NCI-H2227 (cell line): ENCODE data around the gene NCKAP5.

ENCODE experiments used
- DNase-seq: peaks from one replicate; lab custom pipeline; 2025; ENCODE audit not compliant: unreplicated experiment; lab: John Stamatoyannopoulos, UW

Gene NCKAP5

DNA sequence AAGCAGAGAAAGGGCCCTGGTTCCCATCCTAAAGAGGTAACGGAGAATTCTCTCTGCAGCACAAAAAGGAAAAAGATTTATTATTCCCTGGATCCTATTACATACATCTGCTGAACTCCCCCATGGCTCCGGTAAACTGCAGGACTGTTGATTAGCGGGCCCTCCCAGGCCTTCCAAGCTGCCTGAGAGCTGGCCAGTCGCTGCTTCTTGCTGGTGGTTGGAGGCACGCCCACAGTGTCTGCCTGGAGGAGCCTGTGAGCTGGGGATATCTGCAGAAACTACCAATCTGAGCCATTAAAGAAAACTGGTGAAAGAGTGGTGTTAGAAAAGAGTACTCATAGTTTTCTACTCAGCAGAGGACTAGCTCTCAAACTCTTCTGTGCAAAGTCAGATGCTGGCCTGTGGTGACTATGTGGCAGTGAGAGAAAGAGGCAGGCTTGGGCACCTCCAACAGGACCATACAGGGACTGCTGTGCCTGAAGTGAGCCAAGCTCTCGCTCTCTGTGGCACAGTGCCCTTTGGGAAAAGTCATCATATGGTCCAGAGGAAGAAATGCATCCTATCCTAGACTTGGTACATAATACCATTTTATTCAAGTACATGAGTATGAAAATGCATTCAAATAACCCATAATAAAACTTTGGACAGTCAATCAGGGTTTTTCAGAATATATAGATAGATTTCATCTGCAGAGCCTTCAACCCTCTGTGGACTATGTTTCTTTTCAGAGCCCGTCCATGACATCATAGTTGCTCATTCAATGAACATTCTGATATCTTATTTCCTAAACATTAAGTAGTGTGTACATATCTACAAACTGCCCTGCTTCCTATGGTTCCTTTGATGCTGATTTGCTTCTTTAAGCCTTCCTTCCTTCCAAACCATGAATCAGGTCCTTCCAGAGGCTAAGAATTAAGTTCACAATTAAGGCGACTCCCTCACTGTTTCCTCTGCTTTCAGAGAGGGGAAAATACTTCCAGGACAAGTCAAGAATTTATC lies 656.2 kb downstream of the NCKAP5 start:
- peak; percentile 79 for DNase-seq

DNA sequence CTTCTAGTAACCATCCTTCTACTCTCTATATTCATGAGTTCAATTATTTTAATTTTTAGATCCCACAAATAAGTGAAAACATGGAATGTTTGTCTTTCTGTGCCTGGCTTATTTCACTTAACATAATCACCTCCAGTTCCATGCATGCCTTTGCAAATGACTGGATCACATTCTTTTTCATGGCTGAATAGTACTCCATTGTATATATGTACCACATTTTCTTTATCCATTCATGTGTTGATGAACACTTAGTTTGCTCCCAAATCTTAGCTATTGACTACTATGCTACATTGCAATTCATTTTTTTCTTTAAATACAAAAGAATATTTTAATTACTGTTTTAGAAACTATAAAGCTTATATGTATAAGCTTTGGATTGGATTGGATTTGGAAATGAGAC lies 657.8 kb downstream of the NCKAP5 start:
- no peak for DNase-seq

- no peak for DNase-seq
Observed at GRCh38 chr2:132909427-132909826, 658.8 kb downstream of the NCKAP5 start.

DNA sequence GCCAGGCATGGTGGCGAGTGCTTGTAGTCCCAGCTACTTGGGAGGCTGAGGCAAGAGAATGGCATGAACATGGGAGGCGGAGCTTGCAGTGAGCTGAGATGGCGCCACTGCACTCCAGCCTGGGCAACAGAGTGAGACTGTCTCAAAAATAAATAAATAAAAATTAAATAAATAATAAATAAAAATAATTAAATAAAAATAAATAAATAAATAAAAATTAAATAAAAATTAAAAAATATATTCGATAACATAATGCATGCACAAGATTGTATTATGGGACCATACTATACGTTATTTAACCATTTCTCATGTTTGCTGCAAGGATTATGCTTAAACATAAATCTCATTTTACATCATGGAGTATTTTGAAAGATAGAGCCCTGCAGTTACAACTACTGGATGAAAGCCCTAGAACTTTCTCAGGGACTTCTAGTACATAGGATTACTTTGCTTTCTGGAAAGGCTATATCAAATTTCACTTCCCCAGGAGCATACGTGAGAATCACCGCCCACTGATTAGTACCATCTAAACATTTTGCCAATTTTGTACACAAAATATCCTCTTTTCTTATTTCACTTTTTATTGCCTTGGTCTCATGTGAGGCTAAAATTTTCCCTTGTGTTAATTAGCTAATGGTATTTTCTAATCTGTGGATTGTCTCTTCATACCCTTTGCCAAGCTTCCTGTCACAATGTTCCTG lies 664.0 kb downstream of the NCKAP5 start:
- no peak for DNase-seq

DNA sequence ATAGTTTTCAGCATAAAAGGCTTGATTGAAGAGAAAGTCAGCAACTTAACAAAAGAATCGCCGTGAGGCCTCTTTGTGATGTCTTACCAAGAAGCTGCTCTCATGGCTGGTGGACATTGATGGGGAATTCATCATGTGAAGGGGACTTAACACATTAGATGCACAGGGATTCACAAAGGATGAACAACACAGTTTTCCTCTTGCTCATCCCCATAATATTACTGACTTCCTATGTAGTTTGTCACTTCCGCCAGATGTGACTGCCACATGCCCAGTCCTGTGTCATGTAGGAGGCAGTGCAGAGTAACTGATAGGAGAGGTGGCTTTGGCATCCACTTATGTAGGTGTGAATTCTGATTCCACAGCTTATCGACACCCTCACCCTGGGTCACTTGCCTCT lies 665.6 kb downstream of the NCKAP5 start:
- no peak for DNase-seq

- DNase-seq = no peak
Observed at GRCh38 chr2:132901661-132902060, 666.6 kb downstream of the NCKAP5 start.

DNA sequence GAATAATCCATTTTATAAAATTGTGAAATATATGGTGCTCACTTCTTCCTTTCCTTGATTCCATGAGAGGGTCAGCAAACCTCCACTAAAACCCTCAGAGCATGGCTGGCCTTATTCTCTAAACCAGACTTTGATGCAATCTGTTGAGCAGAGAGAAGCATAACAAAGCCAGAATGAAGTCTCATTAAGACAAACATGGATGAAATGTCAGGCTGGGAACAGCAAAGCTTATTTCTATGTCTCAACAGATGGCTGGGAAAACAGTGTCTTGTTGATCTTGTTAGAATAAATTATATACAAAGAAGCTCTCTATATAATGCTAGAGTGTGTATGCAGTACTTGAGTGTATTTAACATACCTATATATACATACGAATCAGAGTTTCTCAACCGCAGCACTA lies 671.2 kb downstream of the NCKAP5 start:
- DNase-seq = no peak

GRCh38 chr2:132896073-132896472 lies 672.2 kb downstream of the NCKAP5 start:
- DNase-seq = no peak

DNA sequence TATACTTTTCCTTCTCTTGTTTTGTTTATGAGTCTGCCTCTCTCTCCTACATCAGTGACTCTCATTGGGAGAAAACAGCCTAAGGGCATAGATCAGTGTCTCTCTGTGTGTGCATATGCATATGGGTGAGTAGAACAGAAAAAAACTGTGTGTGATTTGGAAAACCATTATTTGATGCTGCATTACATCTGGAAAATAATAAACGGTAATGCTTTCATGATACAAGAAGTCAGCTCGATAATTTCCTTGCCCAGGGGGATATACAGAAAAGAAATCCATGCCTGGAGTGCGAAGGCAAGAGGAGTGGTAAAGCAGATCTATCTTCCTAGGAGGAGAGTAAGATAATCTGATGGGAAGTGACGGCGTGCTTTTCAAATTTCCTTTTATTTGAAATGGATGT lies 676.8 kb downstream of the NCKAP5 start:
- DNase-seq = no peak

GRCh38 chr2:132886574-132886973 lies 681.7 kb downstream of the NCKAP5 start:
- no peak for DNase-seq

- DNase-seq = peak; percentile 53
Observed at GRCh38 chr2:132884705-132885104, 683.6 kb downstream of the NCKAP5 start.

- DNase-seq = no peak
Observed at GRCh38 chr2:132884292-132884691, 684.0 kb downstream of the NCKAP5 start.

DNA sequence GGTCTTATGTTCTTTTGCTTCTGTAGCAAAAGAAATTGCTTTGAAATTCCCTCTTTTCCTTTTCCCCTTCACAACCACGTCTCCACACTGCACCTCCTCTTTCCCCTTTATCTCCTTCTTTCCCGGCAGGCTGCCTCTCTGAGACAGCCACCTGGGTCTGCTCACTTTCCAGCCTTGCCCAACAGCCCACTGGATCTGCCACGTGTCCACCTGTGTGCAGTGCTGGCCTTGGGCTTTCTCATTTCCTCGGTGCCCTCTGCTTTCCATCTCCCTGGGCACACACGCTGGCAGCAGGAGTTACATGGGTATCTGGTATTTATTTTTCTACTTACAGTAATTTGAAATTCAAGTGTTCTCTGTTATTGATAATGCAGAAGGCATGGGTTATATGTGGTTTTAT lies 684.8 kb downstream of the NCKAP5 start:
- no peak for DNase-seq

DNA sequence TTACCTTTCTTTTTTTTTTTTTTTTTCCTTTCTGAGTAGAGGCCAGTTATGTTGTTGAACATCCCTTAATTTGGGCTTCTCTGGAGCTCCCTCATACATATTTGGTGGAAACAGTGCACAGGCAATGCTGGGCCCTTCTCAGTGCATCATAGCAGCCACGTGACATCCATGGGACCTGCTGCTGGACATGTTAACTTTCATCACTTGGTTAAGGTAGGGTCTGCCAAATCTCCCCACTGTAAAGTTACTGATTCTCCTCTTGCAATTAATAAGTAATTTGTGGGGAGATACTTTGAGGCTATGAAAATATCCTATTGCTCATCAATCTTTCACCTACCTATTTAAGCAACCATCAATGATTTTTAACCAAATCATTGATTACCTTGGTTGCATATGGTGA lies 686.7 kb downstream of the NCKAP5 start:
- no peak for DNase-seq

DNA sequence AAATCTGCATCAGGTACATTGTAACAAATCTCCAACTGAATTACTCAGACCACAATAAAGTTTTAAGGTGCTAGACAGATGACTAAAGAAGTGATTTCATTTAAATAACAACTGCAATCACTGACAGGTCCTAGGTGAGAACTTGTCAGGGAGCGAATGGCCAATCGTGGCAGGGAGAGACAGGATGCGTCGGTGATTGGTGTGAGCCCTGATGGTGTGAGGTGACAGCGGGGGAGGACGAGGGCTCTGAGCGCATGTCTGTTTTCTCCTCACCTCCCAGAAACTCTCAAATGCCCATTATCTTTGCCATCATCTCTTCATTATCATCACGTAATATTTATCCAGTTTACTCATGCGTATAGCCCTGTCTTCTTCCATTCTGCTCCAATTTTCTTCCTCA lies 690.3 kb downstream of the NCKAP5 start:
- DNase-seq = no peak

DNA sequence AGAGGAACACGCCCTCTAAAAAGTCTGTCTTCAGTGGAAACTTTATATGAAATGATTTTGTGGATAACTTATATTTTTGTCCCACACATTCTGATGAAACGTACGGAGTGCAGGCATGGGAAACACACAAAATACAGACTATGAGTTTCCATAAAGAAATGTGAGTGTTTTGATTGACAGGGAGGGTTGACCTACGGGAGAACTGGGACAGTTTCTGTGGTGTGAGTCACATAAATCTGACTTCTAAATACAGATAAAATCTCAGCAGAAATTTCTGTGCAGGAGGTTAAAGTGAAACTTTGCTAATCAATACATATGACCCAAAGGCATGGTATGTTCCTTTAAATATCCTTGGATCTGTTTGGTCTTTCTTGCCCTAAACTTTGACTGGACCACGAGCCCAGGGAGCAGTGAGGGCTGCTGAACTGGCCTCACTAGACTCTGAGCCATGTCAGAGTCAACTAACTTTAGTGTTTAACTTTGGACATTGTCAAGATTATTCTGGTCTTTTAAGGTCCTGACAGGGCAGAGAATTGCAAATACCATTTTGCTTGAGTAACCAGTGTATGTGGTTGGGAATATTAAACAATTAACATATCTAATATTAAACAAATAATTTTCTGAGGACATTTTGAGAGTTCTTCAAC lies 691.4 kb downstream of the NCKAP5 start:
- DNase-seq = no peak

GRCh38 chr2:132875193-132875592 lies 693.1 kb downstream of the NCKAP5 start:
- DNase-seq = no peak

DNA sequence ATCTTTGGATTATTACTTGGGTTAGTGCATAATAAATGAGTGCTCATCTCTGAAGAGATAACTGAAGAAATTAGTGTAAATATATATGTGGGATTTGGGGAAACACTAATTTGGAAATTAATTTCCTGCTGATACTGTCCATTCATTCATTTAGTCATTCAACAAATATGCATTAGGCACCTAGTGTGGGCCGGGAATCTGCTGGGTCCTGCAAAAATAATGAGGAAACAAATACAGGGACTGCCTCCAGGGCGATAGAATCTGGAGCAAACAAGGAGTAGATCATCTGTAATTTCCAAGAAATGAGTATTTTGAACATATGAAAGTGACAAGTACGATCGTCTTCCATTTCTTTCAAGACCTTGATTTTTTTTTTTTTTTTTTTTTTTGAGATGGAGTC lies 694.5 kb downstream of the NCKAP5 start:
- no peak for DNase-seq

DNA sequence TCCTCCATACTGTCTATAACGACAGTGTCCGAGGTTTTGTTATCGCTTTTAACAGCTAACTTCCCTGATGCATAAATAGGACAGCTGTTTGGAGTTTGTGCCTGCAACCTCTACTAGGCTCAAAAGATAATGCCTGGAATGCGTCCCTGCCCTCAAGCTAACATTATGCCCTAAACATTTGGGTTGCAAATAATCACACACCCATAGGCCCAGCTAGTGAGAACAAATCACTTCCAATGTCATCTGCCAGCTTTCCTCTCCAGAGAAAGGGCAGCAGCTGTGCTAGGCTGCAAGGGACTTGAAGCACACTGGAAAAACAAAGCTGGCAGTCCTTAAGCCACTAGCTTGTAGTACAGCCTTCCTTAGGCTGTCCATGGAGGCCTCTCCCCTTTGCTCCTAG lies 696.4 kb downstream of the NCKAP5 start:
- no peak for DNase-seq

DNA sequence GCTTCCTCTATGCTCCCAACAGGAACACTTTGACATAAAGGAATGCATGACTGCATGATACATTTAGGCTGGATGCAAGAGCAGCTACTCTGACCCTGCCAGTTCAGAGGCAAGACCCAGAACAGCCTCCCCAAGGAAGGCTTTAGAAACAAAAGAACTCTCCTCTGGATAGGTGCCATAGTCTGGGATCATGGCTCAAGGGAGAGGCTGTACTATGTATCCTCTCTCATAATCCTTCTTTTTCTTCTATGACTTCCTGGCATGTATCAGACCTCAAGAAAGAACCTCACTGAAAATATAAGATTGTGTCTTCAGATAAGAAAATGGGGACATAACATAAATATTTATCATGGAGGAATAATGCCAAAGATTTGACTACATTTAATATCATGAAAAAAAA lies 704.3 kb downstream of the NCKAP5 start:
- DNase-seq = no peak

DNA sequence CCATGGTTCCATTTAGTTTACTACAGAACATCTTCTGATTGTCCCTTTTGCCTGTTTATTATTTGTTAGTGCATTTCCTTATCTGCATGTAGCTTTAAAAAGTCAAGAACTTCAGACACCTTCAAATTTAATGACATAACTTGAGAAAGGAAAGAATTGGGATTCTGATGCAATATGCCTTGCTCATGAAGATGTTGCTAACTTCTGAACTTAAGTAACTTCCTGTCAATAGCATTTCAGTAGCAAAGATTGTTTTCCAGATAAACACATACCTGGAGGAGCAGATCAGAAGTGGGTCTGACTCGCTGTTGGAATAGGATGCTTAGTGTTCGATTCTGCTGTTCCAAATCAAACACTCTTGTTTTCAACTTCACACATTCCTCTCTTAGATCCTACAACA lies 708.0 kb downstream of the NCKAP5 start:
- no peak for DNase-seq

GRCh38 chr2:132859590-132859989 lies 708.7 kb downstream of the NCKAP5 start:
- no peak for DNase-seq
